Measurements from ENCODE around the gene FGA.

FGA gene

GRCh38 chr4:154545689-154546088, 44.9 kb downstream of the FGA start:
- H3K36me3 ChIP-seq: peaks cover 62 to 67% (median 62%) of the 10 kb centered on the region in 3 donors
- no peaks in the 10 kb centered on the region for H3K9me3 ChIP-seq
- intact Hi-C loops (cut with DNase I; ENCODE audit: low total_unique reads): no loop called here
- no peak overlapping the region for H3K4me3 ChIP-seq
- H3K27me3 ChIP-seq: no peaks in the 10 kb centered on the region
- DNase-seq: no peak
- TF ChIP-seq CTCF (IDR thresholded peaks at IDR 0.05): no peak
- no peak overlapping the region for H3K27ac ChIP-seq
- H3K4me1 ChIP-seq: peaks cover 0 to 16% (median 12%) of the 10 kb centered on the region in 4 donors

DNA sequence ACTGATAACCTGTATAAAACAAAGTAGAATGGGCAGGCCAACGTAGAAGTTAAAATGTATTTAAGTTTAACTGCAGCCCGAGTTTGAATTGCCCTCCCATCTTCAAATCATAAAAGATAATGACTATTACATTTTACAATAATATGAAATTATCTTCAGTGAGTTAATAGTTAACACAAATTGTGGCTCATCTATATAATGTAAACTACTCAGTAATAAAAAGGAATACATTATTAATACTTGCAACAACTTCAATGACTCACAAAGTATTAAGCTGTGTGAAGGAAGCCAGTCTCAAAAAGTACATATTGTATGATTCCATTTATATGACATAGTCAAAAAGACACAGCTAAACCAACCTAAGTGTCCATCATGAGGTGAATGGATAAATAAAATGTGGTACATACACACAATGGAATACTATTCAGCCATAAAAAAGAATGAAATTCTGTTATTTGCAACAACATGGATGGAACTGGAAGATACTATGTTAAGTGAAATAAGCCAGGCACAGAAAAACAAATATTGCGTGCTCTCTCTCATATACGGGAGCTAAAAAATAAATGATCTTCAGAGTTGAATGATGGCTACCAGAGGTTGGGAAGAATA, 48.2 kb downstream of the FGA start:
- no peaks in the 10 kb centered on the region for H3K9me3 ChIP-seq
- peaks cover 95 to 99% (median 95%) of the 10 kb centered on the region in 3 donors for H3K36me3 ChIP-seq
- no peak for TF ChIP-seq CTCF (IDR thresholded peaks at IDR 0.05)
- H3K4me1 ChIP-seq: no peaks in the 10 kb centered on the region
- H3K4me3 ChIP-seq: no peak overlapping the region
- H3K27me3 ChIP-seq: no peaks in the 10 kb centered on the region
- H3K27ac ChIP-seq: no peak overlapping the region
- intact Hi-C loops (cut with DNase I; ENCODE audit: low total_unique reads): no loop called here
- no peak for DNase-seq
